CD4-positive, alpha-beta memory T cell (primary cell): ENCODE data around the gene RIC1. TPM values are rescaled to one million over a fixed set of nuclear protein-coding genes. Genes with fewer than 3 reads are reported as not detected.

Experiments
- CTCF ChIA-PET: fragments of 350-600 bp; sonication (Branson Sonifier 250); formaldehyde crosslinking; loops from one replicate; lab custom pipeline; 2021; ENCODE audit warnings: inconsistent platforms; ENCODE audit not compliant: partially characterized antibody; lab: Charles Lee
- POLR2A ChIA-PET: fragments of 350-600 bp; sonication (Branson Sonifier 250); formaldehyde crosslinking; loops from one replicate; lab custom pipeline; 2021; ENCODE audit not compliant: partially characterized antibody; lab: Charles Lee
- DNase-seq, 5 donors: peaks; one replicate each; pipeline versions ENCODE4 v3.0.0 to v3.0.0-alpha.2; 2020 to 2022; ENCODE audit warnings: mixed read lengths in 1 of 5
- H3K27ac ChIP-seq: one replicate; pipeline ENCODE4 v1.7.0; 2013; ENCODE audit warnings: low read depth, low read length
- H3K27me3 ChIP-seq: 2 replicates; pipeline ENCODE4 v1.7.0; 2013; ENCODE audit warnings: mild to moderate bottlenecking, low read length, moderate library complexity; ENCODE audit not compliant: insufficient read depth
- H3K36me3 ChIP-seq: 2 replicates; pipeline ENCODE4 v1.7.0; 2013; ENCODE audit warnings: mild to moderate bottlenecking, low read length, moderate library complexity; ENCODE audit not compliant: insufficient read depth
- H3K4me1 ChIP-seq: 2 replicates; pipeline ENCODE4 v1.7.0; 2013; ENCODE audit warnings: mild to moderate bottlenecking, low read length, moderate library complexity; ENCODE audit not compliant: insufficient read depth
- H3K4me3 ChIP-seq, 2 donors: one replicate each; pipeline ENCODE4 v1.7.0; 2013; ENCODE audit warnings: low read length in 2 of 2, mild to moderate bottlenecking in 1 of 2
- H3K9me3 ChIP-seq, 2 donors: one replicate each; pipeline ENCODE4 v1.7.0; 2013; ENCODE audit warnings: low read length in 2 of 2, control low read depth in 1 of 2; ENCODE audit not compliant: control insufficient read depth in 1 of 2
- H3K27ac Mint-ChIP-seq, 7 donors: one replicate each; pipeline ENCODE4 v1.8.0; 2020 to 2021; ENCODE audit warnings: mixed read lengths in 7 of 7, mild to moderate bottlenecking in 6 of 7, inconsistent platforms in 3 of 7, moderate library complexity in 3 of 7
- H3K27me3 Mint-ChIP-seq, 2 donors: one replicate each; pipeline ENCODE4 v1.8.0; 2020 to 2021; ENCODE audit warnings: mixed read lengths in 2 of 2
- H3K36me3 Mint-ChIP-seq, 2 donors: one replicate each; pipeline ENCODE4 v1.8.0; 2020 to 2021; ENCODE audit warnings: mixed read lengths in 2 of 2, inconsistent platforms in 1 of 2, mild to moderate bottlenecking in 1 of 2
- H3K4me1 Mint-ChIP-seq, 4 donors: one replicate each; pipeline ENCODE4 v1.8.0; 2020 to 2021; ENCODE audit warnings: mixed read lengths in 4 of 4, mild to moderate bottlenecking in 1 of 4
- H3K4me3 Mint-ChIP-seq, 8 donors: one replicate each; pipeline ENCODE4 v1.8.0; 2020 to 2021; ENCODE audit warnings: mixed read lengths in 8 of 8, mild to moderate bottlenecking in 7 of 8, moderate library complexity in 6 of 8, inconsistent platforms in 3 of 8
- H3K9me3 Mint-ChIP-seq, 8 donors: one replicate each; pipeline ENCODE4 v1.8.0; 2020 to 2021; ENCODE audit warnings: mixed read lengths in 8 of 8, mild to moderate bottlenecking in 5 of 8, inconsistent platforms in 3 of 8, moderate library complexity in 1 of 8
- intact Hi-C: fragments of 100-400 bp; cut with micrococcal nuclease; formaldehyde crosslinking; loops from one replicate; pipeline ENCODE4 v1.15.1; 2023
- polyA plus RNA-seq, 2 donors: library from polyadenylated mRNA; unstranded; fragments of 300-500 nt; fragmentation: Illumina TruSeq; gene quantifications; one replicate each; pipeline ENCODE4 v1.2.3, GENCODE V29; 2021
- total RNA-seq, 2 experiments: library from RNA; stranded (reverse); gene quantifications; one replicate each; pipeline ENCODE4 v1.2.3, GENCODE V29; 2021

The RIC1 gene
- total and polyA plus RNA-seq, 4 experiments from 2014 or later, result 2.4 to 27.1 (median 17.0) TPM

GRCh38 chr9:5633243-5633642 is 4.3 kb downstream of the RIC1 start:
- H3K36me3 Mint-ChIP-seq, result peaks cover 22 to 31% of the 10 kb centered on the region in 2 donors
- Histone ChIP-seq H3K4me3 (no peak overlapping the region), H3K27me3 (no peaks in the 10 kb centered on the region), H3K9me3 (no peaks in the 10 kb centered on the region), H3K27ac (no peak overlapping the region), H3K36me3 (no peaks in the 10 kb centered on the region), H3K4me1 (peaks cover 36% of the 10 kb centered on the region)
- ChIA-PET POLR2A (interaction anchor here (1.2 kb wide), 1 partner anchor 195 kb away, joined by 3 read pairs; the partner anchor contains the start of gene PLGRKT), CTCF (interaction anchor here (1.1 to 1.6 kb wide), 2 partner anchors 33 to 46 kb away, joined by 3 to 5 read pairs; no protein-coding TSS in a partner anchor)
- H3K9me3 Mint-ChIP-seq, result peaks cover 6 to 17% (median 10%) of the 10 kb centered on the region in 8 donors
- peak overlapping the region in 1 of 7 donors; percentile 18 for H3K27ac Mint-ChIP-seq
- DNase-seq, result no peak
- peak overlapping the region in 2 of 8 donors; percentile 5 to 23 for H3K4me3 Mint-ChIP-seq
- H3K27me3 Mint-ChIP-seq, result no peaks in the 10 kb centered on the region
- intact Hi-C loops, result no loop called here
- peaks cover 39 to 55% (median 48%) of the 10 kb centered on the region in 4 donors for H3K4me1 Mint-ChIP-seq

GRCh38 chr9:5635390-5635789 is 6.5 kb downstream of the RIC1 start:
- Mint-ChIP-seq H3K27me3 (no peaks in the 10 kb centered on the region), H3K4me1 (peaks cover 38 to 59% (median 47%) of the 10 kb centered on the region in 4 donors), H3K27ac (peak overlapping the region in 1 of 7 donors; percentile 43), H3K9me3 (peaks cover 6 to 39% (median 28%) of the 10 kb centered on the region in 8 donors), H3K36me3 (peaks cover 34 to 43% of the 10 kb centered on the region in 2 donors), H3K4me3 (no peak overlapping the region)
- no peak for DNase-seq
- Histone ChIP-seq H3K4me1 (peaks cover 33% of the 10 kb centered on the region), H3K9me3 (no peaks in the 10 kb centered on the region), H3K4me3 (no peak overlapping the region), H3K27ac (no peak overlapping the region), H3K36me3 (no peaks in the 10 kb centered on the region), H3K27me3 (no peaks in the 10 kb centered on the region)
- POLR2A ChIA-PET, result no interaction called here
- intact Hi-C loops, result no loop called here
- CTCF ChIA-PET, result no interaction called here

GRCh38 chr9:5639816-5640215 is 10.9 kb downstream of the RIC1 start:
- POLR2A ChIA-PET, result no interaction called here
- H3K4me1 Mint-ChIP-seq, result peaks cover 22 to 35% (median 26%) of the 10 kb centered on the region in 4 donors

GRCh38 chr9:5642170-5642569 is 13.3 kb downstream of the RIC1 start:
- Mint-ChIP-seq H3K27me3 (no peaks in the 10 kb centered on the region), H3K9me3 (peaks cover 6 to 54% (median 43%) of the 10 kb centered on the region in 8 donors), H3K4me3 (no peak overlapping the region), H3K4me1 (peaks cover 31 to 42% (median 36%) of the 10 kb centered on the region in 4 donors), H3K27ac (no peak overlapping the region), H3K36me3 (peaks cover 46 to 61% of the 10 kb centered on the region in 2 donors)
- intact Hi-C loops, result no loop called here
- H3K36me3 ChIP-seq, result no peaks in the 10 kb centered on the region
- H3K9me3 ChIP-seq, result no peaks in the 10 kb centered on the region
- ChIA-PET CTCF (no interaction called here), POLR2A (no interaction called here)
- DNase-seq, result no peak
- no peak overlapping the region for H3K27ac ChIP-seq
- no peak overlapping the region for H3K4me3 ChIP-seq
- no peaks in the 10 kb centered on the region for H3K27me3 ChIP-seq
- no peaks in the 10 kb centered on the region for H3K4me1 ChIP-seq

More at GRCh38 chr9:5639816-5640215, 10.9 kb downstream of the RIC1 start:
- CTCF ChIA-PET, result no interaction called here
- peak overlapping the region in 1 of 8 donors; percentile 4 for H3K4me3 Mint-ChIP-seq
- Histone ChIP-seq H3K9me3 (no peaks in the 10 kb centered on the region), H3K4me1 (peaks cover 4% of the 10 kb centered on the region), H3K4me3 (no peak overlapping the region), H3K36me3 (no peaks in the 10 kb centered on the region), H3K27ac (no peak overlapping the region), H3K27me3 (no peaks in the 10 kb centered on the region)
- intact Hi-C loops, result no loop called here
- H3K27ac Mint-ChIP-seq, result no peak overlapping the region
- peaks cover 45 to 57% of the 10 kb centered on the region in 2 donors for H3K36me3 Mint-ChIP-seq
- DNase-seq, result no peak
- H3K27me3 Mint-ChIP-seq, result no peaks in the 10 kb centered on the region
- H3K9me3 Mint-ChIP-seq, result peaks cover 8 to 55% (median 39%) of the 10 kb centered on the region in 8 donors

- no peak overlapping the region for H3K4me3 ChIP-seq
- H3K36me3 ChIP-seq, result no peaks in the 10 kb centered on the region
- peaks cover 39 to 57% of the 10 kb centered on the region in 2 donors for H3K36me3 Mint-ChIP-seq
- CTCF ChIA-PET, result no interaction called here
- H3K4me1 ChIP-seq, result no peaks in the 10 kb centered on the region
- H3K4me1 Mint-ChIP-seq, result peaks cover 29 to 41% (median 34%) of the 10 kb centered on the region in 4 donors
- H3K27me3 ChIP-seq, result no peaks in the 10 kb centered on the region
- H3K27me3 Mint-ChIP-seq, result no peaks in the 10 kb centered on the region
- POLR2A ChIA-PET, result no interaction called here
- no peak overlapping the region for H3K4me3 Mint-ChIP-seq
- DNase-seq, result no peak
- no peak overlapping the region for H3K27ac Mint-ChIP-seq
- intact Hi-C loops, result no loop called here
- peaks cover 2 to 54% (median 40%) of the 10 kb centered on the region in 8 donors for H3K9me3 Mint-ChIP-seq
- no peaks in the 10 kb centered on the region for H3K9me3 ChIP-seq
- H3K27ac ChIP-seq, result no peak overlapping the region
These were observed 14.2 kb downstream of the RIC1 start for GRCh38 chr9:5643005-5643624.

GRCh38 chr9:5644501-5644900 is 15.6 kb downstream of the RIC1 start:
- POLR2A ChIA-PET, result no interaction called here
- Mint-ChIP-seq H3K9me3 (peaks cover 2 to 54% (median 41%) of the 10 kb centered on the region in 8 donors), H3K4me3 (peak overlapping the region in 1 of 8 donors; percentile 0), H3K4me1 (peaks cover 22 to 40% (median 34%) of the 10 kb centered on the region in 4 donors), H3K36me3 (peaks cover 34 to 55% of the 10 kb centered on the region in 2 donors), H3K27me3 (no peaks in the 10 kb centered on the region), H3K27ac (peak overlapping the region in 2 of 7 donors; percentile 61 to 81)
- Histone ChIP-seq H3K4me3 (no peak overlapping the region), H3K9me3 (no peaks in the 10 kb centered on the region), H3K27me3 (no peaks in the 10 kb centered on the region), H3K4me1 (no peaks in the 10 kb centered on the region), H3K36me3 (no peaks in the 10 kb centered on the region), H3K27ac (no peak overlapping the region)
- no peak for DNase-seq
- intact Hi-C loops, result no loop called here
- CTCF ChIA-PET, result no interaction called here

GRCh38 chr9:5646116-5646515 is 17.2 kb downstream of the RIC1 start:
- DNase-seq, result no peak
- H3K9me3 Mint-ChIP-seq, result peaks cover 2 to 55% (median 37%) of the 10 kb centered on the region in 8 donors
- no peaks in the 10 kb centered on the region for H3K9me3 ChIP-seq
- no peak overlapping the region for H3K27ac ChIP-seq
- peaks cover 36 to 51% of the 10 kb centered on the region in 2 donors for H3K36me3 Mint-ChIP-seq
- H3K27ac Mint-ChIP-seq, result no peak overlapping the region
- H3K4me1 ChIP-seq, result no peaks in the 10 kb centered on the region
- peaks cover 23 to 48% (median 38%) of the 10 kb centered on the region in 4 donors for H3K4me1 Mint-ChIP-seq
- H3K4me3 ChIP-seq, result no peak overlapping the region
- H3K36me3 ChIP-seq, result no peaks in the 10 kb centered on the region
- POLR2A ChIA-PET, result no interaction called here
- no peaks in the 10 kb centered on the region for H3K27me3 Mint-ChIP-seq
- intact Hi-C loops, result no loop called here
- CTCF ChIA-PET, result no interaction called here
- peak overlapping the region in 1 of 8 donors; percentile 10 for H3K4me3 Mint-ChIP-seq
- no peaks in the 10 kb centered on the region for H3K27me3 ChIP-seq
